Hematopoietic multipotent progenitor cell treated with erythropoietin and hydrocortisone succinate and interleukin-3 and kit ligand, for 4 days (in vitro differentiated cells): ENCODE measurements around the gene ANKRD9.
"Not testable (repeated sequence)": the region's sequence is repeated elsewhere in the genome, so short reads cannot be mapped to it uniquely, and the experiment has no call there.

ENCODE experiments used
- DNase-seq: peaks from one replicate; pipeline ENCODE4 v3.0.0-alpha.2; 2015

Gene ANKRD9

DNA sequence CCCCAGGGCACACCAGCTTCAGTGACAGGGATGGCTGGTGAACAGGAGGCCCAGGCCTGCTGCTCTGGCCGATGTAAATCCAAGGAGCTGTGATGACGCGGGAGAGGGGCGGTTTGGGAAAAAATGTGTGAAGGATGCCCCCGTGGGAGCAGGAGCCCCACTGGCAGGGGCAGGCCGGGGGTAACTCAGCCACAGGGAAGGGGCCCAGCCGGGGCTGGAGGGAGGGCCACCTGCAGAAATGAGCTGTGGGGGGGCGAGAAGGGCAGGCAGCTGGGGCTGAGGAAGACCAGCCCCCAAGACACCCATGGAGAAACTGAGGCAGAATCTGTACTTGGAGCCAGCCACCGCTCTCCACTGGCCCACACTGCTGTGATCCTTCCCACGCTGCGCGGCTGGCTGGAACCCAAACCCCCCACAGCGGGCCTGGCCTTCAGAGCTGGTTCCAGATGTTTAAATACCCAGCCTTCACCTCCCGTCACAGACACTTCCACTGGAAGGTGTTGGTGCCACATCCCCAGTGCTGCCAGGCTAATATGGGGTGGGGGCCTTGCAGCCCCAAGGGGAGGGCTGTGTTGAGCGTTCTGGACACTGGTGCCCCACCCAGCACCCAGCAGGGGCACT lies 28.5 kb upstream of the ANKRD9 start:
- DNase-seq, result no peak

DNA sequence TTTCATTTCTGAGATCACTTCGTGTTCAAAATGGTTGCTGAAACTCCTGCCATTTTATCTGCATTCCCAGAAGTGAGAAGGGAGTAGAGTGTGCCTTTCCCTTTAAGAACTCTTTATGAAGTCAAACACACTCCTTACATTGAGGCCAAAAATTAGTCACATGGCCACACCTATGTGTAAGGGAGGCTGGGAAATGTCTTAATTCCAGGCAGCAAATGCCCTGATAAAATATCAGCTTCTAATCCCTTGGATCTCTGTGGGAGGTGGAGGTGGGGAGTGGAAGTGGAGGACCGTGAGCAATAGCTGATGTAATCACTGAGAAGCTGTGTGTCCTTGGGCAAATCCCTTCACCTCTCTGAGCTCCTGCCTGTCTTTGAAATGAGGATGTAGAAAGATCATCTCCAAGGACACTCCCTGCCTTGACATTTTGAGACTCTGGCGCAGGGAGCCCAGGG lies 22.7 kb upstream of the ANKRD9 start:
- no peak for DNase-seq

DNA sequence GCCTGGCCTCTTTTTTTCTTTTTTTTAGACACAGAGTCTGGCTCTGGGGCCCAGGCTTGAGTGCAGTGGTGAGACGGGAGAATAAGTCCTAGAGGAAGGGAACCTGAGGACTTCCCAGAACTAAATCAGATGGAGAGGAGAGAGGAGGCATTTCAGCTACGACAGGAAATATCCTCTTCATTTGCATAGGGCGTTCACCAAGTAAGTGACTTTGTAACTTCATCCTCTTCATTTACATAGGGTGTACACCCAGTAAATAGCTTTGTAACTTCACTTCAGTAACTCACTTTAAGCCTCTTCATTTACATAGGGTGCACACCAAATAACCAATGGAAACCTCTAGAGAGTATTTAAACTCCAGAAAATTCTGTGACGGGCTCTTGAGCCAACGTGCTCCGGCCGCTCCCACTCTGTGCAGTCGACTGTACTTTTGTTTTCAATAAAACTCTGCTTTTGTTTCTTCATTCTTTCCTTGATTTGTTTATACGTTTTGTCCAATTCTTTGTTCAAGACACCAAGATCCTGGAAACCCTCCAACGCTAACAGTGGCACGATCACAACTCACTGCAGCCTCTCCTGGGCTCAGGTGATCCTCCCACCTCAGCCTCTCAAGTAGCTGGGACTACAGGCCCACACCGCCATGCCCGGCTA lies 21.4 kb upstream of the ANKRD9 start:
- peak; percentile 57 for DNase-seq

DNA sequence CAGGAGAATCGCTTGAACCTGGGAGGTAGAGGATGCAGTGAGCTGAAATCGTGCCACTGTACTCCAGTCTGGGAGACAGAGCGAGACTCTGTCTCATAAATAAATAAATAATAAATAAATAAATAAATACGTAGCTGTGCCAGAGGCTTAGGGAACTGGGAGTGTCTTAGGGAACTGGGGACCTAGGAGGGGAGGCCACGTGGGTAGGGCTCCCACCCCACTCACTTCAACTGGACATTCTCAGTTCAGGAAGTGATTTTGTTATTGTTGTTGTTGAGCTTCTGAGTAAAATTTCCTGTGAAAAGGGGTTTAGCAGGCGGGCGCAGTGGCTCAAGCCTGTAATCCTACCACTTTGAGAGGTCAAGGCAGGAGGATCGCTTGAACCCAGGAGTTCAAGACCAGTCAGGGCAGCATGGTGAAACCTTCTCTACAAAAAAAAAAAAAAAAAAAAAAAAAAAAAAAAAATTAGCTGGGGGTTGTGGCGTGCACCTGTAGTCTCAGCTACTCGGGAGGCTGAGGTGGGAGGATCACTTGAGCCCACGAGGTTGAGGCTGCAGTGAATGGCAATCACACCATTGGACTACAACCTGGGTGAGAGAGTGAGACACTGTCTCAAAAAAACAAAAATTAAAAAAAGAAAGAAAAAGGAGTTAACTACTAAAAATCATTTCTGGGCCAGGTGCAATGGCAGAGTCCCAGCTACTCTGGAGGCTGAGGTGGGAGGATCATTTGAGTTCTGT lies 19.0 kb upstream of the ANKRD9 start:
- no peak for DNase-seq

DNA sequence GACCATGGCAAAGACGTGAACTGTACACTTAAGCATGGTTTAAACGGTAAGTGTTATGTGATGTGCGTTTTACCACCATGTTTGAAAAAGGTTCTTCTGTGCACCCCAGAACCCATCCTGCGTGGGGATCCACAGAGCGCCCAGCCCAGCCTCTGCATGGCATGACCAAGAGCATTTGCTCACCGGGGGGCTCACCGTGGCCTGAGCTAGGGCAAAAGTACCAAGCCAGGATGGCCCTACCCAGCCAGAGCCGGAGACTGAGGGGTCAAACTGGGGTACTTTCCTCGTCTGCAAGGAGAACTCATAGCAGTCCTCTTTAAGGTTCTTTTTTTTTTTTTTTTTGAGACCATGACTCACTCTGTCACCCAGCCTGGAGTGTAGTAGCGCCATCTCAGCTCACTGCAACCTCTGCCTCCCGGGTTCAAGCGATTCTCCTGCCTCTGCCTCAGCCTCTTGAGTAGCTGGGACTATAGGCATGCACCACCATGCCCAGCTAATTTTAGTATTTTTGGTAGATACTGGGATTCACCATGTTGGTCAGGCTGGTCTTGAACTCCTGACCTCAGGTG lies 16.4 kb upstream of the ANKRD9 start:
- no peak for DNase-seq

DNA sequence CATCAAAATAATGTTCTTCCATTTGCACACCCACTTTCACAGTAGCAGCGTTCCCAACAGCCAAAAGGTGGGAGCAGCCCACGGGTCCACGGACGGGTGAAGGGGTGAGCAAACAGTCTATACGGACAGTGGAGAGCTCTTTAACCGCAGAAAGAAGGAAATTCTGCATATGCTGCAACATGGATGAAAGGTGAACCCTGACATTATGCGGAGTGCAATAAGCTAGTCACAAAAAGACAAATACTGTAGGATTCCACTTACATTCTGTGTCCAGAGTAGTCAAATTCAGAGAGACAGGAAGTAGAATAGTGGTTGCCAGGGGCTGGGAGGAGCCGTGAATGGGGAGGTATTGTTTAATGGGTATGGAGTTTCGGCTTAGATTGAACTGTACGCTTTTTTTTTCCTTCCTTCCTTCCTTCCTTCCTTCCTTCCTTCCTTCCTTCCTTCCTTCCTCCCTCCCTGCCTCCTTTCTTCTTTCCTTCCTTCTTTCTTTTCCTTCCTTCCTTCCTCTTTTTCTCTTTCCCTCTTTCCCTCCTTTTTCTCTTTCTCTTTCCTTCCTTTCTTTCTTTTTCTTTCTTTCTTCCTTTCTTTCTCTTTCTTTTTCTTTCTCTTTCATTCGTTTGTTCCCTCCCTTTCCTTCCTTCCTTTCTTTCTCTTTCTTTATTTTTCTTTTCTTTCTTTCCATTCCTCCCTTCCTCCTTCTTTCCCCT lies 15.8 kb upstream of the ANKRD9 start:
- peak; percentile 78 for DNase-seq

DNA sequence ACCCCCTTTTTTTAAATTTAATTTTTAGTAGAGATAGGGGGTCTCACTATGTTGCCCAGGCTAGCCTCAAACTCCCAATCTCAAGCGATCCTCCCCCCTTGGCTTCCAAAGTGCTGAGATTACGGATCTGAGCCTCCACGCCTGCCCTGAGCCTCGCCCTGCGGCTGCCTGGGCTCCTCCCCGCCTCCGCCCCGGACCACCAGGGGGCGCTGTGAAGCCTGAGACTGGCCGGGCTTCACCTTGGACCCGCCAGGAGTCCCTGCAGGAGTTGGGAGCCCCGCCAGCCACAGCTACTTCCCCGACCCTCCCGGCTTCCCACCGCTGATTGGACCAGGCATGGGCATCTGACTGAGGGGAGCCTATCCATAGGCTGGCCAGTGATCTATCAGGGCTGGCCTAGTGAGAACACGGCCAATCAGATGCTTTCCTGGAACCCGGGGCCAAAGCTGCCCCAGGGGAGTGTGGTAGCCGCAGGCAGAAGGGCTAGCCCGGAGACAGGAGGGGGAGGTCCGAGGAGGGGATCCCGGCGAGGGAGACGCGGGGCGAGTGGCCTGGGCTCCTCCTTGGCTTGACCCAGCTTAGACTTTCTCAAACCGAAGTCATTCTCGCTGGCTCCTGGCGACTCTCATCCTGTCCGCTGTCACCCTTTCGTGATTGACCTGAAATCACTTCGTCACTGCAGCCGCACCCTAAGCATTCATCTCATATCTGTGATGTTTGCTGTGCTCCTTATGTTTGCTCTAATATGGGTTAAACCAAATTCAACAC lies 15.1 kb upstream of the ANKRD9 start:
- DNase-seq, result peak; percentile 99

DNA sequence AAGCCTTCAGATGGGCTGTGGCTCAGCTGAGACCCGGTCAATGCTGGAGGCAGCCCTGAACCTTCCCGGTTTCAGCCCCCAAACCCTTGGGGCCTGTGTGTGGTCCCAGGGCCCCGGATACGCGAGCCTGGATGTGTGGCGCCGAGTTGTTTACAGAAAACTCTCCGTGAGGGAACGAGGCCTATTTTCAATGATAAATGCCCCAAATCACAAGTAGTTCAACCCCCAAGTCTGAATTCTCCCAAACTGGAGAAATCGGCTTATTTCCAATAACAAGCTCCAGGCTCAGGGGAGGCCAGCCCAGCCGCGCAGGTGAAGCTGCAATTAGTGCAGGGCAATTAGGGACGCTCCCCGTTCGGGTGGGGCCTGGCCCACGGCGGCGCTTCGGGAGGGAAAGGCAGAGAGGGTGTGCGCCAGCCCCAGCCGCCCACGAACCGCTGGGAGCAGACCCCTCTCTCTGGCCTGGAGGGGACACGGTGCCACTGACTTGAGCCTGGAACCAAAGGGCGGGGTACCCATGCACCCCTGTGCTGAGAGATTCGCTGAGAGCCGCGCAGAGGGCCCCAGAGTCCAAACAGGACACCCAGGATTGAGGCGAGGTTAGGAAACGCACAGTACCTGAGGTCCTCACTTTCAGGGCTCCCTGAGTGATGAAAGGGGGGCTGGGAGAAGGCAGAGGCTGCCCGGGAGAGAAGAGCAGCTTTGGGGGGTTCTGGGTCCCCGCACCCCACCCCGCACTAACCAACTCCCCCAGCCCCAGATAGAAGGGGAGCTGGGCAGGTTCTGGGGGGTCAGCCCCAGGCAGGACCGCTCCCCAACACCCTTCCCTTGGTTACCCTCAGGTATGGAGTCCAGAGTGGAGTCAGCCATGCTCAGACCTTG lies 14.2 kb upstream of the ANKRD9 start:
- no peak for DNase-seq

DNA sequence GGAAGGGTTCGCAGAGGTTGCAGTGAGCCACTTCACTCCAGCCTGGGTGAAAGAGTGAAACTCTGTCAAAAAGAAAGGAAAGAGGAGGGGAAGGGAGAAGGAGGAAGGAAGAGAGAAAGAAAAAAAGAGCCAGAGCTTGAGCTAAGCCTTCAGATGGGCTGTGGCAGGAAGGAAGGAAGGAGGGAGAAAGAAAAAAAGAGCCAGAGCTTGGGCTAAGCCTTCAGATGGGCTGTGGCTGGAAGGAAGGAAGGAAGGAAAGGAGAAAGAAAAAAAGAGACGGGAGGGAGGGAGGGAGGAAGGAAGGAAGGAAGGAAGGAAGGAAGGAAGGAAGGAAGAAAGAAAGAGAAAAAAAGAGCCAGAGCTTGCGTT lies 13.6 kb upstream of the ANKRD9 start:
- no peak for DNase-seq

DNA sequence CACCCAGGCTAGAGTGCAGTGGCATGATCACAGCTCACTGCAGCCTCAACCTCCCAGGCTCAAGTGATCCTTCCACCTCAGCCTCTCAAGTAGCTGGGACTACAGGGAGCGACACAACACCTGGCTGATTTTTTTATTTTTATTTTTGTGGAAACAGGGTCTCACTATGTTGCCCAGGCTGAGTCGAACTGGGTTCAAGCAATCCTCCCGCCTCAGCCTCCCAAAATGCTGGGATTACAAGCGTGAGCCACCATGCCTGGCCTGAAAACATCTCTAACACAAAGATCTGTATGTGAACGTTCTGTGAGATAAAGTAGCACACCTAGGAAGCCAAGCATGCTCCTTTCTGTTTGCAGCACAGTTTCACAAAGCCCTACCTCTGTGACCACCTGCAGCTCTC lies 10.1 kb upstream of the ANKRD9 start:
- not testable (repeated sequence) for DNase-seq

DNA sequence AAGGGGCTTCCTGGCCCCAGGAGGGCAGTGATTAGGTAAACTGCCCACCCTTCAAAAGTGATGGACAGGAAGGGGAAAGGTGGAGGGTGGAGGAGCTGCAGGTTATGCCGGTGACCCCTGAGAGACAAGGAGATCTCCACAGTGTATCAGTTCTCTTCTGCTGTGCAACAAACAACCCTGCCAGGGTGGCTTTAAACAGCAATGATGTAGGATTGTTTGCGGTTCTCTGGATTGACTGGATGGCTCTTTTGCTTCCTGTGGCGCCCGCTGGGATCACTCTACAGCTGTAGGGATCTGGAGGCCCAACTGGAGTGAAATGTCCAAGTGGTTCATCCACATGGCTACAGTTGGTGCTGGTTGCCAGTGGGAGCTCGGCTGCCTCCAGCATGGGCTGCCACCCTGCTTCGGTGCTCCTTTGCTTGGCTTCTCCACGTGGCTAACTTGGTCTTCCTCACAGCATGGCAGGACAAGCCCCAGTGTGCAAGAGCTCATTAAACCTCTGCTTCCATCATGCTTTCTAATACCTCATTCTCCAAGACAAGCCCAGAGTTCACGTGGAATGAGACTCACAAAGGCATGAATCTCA lies 8.6 kb upstream of the ANKRD9 start:
- DNase-seq, result no peak

DNA sequence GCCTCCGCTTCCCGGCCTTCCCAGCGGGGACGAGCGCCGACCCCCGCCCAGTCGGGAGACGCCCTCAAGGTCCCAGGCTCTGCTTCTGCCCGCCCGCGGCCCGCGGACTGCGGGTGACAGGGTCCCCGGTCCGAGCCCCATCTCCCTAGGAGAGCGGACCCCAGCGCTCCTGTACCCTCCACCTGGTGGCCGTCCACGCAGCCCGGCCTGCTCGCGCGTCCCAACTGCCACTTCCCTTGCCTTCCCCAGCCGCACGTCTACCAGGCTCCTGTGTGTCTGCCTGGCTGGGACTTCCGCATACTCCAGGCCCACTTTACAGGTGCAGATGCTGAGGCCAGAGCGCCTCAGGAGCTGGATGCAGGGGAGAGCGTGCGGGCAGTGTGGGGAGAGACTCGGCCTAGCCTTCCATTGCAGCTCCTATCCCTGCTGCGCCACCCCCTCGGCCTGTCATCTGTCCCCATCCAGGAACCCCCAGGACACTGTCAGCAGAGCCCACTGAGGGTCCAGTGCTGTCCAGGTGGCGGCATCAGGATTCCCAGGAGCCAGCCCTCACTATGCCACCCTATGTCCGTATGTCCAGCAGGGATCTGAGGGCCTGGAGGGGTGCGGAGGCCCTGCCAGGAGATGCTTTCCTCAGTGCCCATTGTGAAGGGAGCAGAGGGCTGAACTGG lies 8.0 kb upstream of the ANKRD9 start:
- DNase-seq, result no peak

DNA sequence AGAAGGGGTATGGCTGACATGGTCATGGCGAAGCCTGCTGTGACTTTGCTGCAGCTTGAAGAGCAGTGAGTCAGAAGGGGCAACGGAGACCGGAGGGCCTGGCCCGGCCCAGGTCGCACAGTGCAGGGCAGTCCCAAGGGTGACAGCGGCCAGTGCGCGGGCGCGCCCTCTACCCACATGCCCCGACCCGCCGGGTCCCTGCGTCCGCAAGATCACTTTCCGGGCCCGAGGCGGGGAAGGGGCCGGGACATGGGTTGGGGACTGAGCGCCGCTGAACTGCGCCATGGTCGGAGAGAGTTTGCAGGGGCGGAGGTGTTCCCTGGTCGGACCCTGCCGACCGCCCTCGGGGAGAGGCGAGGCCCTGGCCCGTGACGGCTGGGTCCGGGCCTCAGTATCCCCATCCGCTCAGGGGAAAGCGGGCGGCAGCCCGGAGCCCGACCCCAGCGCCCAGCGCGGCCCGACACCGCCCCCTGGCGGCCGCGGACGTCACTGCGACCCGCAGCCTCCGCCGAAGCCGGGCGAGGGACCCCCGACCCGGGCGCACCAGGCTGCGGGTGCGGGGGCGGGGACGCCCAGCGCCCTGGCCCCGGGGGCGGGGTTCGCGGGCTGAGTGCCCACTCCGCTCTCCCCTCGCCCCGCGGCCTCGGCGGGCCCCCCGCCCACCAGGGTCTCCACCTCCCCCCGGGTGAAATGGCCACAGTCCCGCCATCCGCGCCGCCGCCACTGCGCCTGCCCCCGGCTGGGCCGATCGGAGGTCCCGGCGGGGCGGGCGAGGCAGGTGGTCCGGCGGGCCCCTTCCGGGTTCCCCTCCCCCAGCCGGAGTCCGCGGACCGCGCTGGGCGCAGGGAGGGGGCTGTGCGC lies 7.2 kb upstream of the ANKRD9 start:
- peak; percentile 70 for DNase-seq

DNA sequence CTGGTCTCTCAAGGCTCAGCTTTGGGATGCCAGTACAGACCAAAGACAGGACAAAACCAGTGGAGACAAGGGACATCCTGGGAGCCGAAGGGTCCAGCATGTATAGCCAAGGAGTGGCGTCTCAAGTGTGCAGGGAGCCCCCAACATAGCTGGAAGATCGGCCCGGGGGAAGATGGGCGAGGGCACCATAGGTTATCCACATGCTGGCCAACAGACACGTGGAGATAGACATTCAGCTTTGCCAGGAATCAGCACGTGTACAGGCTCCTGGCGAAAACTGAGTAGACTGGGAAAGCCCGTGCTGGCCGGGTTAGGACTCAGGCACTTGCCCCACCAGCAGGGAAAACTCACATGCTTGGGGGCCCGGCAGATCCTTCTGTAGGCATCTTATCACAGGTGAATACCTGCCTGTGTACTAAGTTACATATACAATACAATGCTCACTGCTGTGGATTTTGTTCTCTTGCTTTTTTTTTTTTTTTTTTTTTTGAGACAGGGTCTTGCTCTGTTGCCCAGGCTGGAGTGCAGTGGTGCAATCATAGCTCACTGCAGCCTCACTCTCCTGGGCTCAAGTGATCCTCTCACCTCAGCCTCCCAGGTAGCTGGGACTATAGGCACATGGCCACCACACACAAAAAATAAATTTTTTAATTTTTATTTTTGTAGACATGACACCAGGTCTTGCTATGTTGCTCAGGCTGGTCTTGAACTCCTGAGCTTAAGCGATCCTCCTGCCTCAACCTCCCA lies 5.6 kb upstream of the ANKRD9 start:
- DNase-seq, result no peak

DNA sequence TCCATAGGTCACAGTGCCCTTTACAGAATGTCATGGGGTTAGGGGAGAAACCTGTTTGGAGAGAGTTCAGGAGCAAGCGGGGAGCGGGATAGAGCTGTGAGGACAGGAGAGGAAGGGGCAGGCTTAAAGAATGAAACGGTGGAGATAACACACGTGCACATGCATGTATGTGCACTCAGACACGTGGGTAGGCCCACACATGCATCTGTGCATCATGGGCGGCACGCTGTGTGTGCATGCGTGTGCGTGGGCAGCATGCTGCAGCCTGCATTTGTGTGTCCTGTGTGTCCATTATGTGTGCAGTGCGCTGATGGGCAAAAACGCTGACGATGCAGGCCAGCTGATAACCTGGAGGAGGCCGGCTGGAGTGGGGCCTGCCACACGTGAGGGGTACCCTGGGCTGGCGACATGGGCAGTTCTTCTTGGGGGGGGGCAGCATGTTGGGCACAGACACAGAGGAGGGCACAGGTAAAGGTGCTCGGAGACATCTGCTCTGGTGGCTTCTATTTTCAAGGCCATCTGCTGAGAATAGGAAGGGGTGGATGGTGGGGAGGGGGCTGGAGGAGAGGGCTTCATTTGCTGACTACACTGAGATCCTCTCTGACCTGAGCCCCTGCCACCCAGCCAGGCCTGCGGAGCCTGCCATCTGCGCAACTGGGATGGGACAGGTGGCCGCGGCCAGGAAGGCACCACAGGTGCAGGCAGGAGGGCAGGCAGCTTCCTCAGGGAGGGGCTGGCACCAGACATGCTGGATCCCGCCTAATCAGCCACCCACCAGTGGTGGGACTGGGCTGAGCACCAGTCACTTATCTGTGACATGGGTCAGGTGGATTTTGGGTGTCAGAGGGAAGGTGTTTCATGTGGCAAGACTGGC lies 4.6 kb upstream of the ANKRD9 start:
- DNase-seq, result no peak

DNA sequence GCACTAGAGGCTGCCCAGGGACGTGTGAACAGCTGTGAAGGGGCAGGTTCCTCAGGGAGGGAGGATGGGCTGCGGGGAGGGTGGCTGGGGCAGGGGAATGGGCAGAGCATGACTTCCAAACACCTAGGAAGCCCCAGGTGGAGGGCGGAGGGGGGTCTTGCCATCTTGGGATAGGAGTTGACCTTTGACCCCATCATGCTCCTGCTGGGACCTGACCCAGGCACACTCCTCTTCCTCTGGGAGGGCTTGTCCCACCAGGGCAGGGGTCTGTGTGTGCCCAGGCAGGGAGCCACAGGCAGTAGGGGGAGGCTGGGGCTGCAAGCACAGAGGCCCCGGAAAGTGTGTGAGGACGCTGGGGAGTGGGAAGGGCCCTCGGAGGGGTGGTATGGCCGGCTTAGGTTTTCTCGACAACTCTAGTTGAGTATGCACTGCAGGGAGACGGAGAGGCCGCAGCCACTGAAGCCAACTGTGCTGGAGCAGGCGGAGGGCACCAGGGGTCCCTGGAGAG lies 3.3 kb upstream of the ANKRD9 start:
- DNase-seq, result no peak

DNA sequence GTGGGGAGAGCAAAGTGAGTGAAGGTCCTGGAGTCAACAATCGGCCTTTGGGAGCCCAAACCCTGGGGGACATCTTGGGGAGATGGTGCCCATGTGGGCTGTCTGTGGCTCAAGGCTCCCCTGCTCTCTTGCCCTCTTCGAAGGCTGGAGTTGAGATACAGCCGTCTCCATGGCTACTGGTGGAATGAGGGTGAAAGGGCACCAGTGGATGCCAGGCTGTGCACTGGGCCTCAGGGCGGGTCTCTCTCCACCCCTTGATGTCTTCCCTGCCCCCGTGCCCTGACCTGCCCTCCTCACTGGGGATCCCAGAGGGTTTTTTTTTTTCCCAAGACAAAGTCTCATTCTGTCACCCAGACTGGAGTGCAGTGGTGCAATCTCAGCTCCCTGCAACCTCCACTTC lies 2.0 kb upstream of the ANKRD9 start:
- DNase-seq, result no peak
